ENCODE measurements around the gene CDKN2A. TPM values are rescaled to one million over a fixed set of nuclear protein-coding genes. Genes with fewer than 3 reads are reported as not detected.

The CDKN2A gene
- total and polyA plus RNA-seq, 9 of the 15 experiments (the other 6 are each of a cell fraction or from before 2014, with no cell fraction given) = not detected

DNA sequence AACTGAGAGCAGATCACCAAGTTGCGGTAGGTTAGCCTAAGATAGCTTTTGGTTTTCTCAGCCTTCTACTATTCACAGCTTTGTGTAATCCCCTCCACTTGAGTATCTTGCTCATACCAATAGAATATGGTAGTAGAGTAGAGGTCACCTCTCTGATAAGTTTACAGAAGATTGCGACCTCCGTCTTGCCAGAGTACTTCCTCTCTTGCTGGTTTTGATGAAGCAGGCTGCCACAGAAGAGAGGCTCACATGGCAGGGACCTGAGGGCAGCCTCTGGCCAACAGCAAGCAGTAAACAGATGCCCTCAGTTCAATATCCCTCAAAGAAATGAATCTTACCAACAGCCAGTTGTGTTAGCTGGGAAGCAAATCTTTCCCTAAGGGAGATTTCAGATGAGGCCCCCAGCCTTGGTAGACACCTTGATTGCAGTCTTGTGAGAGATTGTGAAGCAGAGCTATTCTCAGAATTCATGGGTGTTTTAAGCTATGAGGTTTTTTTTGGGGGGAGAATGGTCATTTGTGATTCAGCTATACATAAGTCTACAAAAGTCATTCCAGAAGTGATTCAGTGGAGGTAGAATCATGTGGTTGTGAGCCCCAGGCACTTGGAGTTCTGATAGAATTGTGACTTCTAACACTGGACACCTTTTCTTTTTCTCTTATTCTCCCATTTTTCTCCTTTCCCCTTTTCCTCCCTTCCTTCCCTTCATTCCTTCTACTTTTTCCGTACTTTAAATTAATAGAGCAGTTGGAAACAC, 37.6 kb upstream of the CDKN2A start:
- Histone ChIP-seq H3K9me3 (replicated peaks; ENCODE audit: control insufficient read depth, insufficient read depth, low read depth, low read length) (no peaks in the 10 kb centered on the region), H4K20me1 (replicated peaks; ENCODE audit: control insufficient read depth, insufficient read depth, low read length) (no peaks in the 10 kb centered on the region), H2AFZ (ENCODE audit: low read depth, low read length) (no peak overlapping the region), H3K4me1 (replicated peaks in 1 of 2; ENCODE audit: control insufficient read depth in 2 of 2, insufficient read depth in 2 of 2, low read length in 2 of 2) (no peaks in the 10 kb centered on the region), H3K9me1 (ENCODE audit: control insufficient read depth, insufficient read depth, low read length) (no peaks in the 10 kb centered on the region), H3K27me3 (ENCODE audit: control insufficient read depth in 2 of 2, insufficient read depth in 2 of 2, low read length in 2 of 2) (no peaks in the 10 kb centered on the region), H3K27ac (ENCODE audit: extremely low read depth, low read depth, low read length) (no peak overlapping the region), H3K36me3 (ENCODE audit: control insufficient read depth, insufficient read depth, low read length) (no peaks in the 10 kb centered on the region), H3K79me2 (ENCODE audit: control insufficient read depth, insufficient read depth, low read length) (no peaks in the 10 kb centered on the region), H3K9ac (ENCODE audit: insufficient read depth in 1 of 2, low read depth in 2 of 2, low read length in 2 of 2) (no peak overlapping the region), H3K4me3 (no peak overlapping the region), H3K4me2 (ENCODE audit: insufficient read depth, low read length) (no peak overlapping the region)
- ChIA-PET CTCF (ENCODE audit: low intra/inter-chr PET ratio) (no interaction called here), POLR2A (no interaction called here)
- TF ChIP-seq NR2C1 (IDR thresholded peaks at IDR 0.05) (no peak), NR2C1 (tag; IDR thresholded peaks at IDR 0.05) (no peak), MED1 (CRISPR knock-in tag; IDR thresholded peaks at IDR 0.05; ENCODE audit: borderline replicate concordance) (no peak), VEZF1 (CRISPR knock-in tag; IDR thresholded peaks at IDR 0.05) (no peak), TCF7L2 (IDR thresholded peaks at IDR 0.05; ENCODE audit: low read depth, low read length) (no peak), XRCC3 (IDR thresholded peaks at IDR 0.05) (no peak), ZBTB17 (CRISPR knock-in tag; IDR thresholded peaks at IDR 0.05) (no peak), PCBP2 (IDR thresholded peaks at IDR 0.05; ENCODE audit: low read depth, low read length, poor library complexity, severe bottlenecking) (no peak), PRMT5 (CRISPR knock-in tag; IDR thresholded peaks at IDR 0.05) (no peak), CREB5 (CRISPR knock-in tag; IDR thresholded peaks at IDR 0.05) (no peak), ZNF778 (CRISPR knock-in tag; IDR thresholded peaks at IDR 0.05) (no peak)
- TF ChIP-seq, protein P1, sequence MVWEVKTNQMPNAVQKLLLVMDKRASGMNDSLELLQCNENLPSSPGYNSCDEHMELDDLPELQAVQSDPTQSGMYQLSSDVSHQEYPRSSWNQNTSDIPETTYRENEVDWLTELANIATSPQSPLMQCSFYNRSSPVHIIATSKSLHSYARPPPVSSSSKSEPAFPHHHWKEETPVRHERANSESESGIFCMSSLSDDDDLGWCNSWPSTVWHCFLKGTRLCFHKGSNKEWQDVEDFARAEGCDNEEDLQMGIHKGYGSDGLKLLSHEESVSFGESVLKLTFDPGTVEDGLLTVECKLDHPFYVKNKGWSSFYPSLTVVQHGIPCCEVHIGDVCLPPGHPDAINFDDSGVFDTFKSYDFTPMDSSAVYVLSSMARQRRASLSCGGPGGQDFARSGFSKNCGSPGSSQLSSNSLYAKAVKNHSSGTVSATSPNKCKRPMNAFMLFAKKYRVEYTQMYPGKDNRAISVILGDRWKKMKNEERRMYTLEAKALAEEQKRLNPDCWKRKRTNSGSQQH (CRISPR knock-in tag; IDR thresholded peaks at IDR 0.05) = no peak
- TF ChIP-seq, protein P2, sequence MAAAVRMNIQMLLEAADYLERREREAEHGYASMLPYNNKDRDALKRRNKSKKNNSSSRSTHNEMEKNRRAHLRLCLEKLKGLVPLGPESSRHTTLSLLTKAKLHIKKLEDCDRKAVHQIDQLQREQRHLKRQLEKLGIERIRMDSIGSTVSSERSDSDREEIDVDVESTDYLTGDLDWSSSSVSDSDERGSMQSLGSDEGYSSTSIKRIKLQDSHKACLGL (CRISPR knock-in tag; IDR thresholded peaks at IDR 0.05; ENCODE audit: borderline replicate concordance, poor library complexity, severe bottlenecking) = no peak
- FAIRE-seq (no peak), ATAC-seq (no peak), DNase-seq (ENCODE audit: extremely low read depth in 1 of 4, low spot score in 3 of 4) (no peak)
- no CpG with 5 or more reads among the region's 4 CpGs for WGBS (ENCODE audit: insufficient coverage, low coverage, missing lambda C conversion rate)
- no TSS peak for BruUV-seq (replicated peaks)
- intact Hi-C loops (cut with micrococcal nuclease) (no loop called here), in situ Hi-C loops (cut with MboI) (no loop called here)

Measured in K562 (cell line).